ENCODE data around the gene CTNNBIP1.

DNA sequence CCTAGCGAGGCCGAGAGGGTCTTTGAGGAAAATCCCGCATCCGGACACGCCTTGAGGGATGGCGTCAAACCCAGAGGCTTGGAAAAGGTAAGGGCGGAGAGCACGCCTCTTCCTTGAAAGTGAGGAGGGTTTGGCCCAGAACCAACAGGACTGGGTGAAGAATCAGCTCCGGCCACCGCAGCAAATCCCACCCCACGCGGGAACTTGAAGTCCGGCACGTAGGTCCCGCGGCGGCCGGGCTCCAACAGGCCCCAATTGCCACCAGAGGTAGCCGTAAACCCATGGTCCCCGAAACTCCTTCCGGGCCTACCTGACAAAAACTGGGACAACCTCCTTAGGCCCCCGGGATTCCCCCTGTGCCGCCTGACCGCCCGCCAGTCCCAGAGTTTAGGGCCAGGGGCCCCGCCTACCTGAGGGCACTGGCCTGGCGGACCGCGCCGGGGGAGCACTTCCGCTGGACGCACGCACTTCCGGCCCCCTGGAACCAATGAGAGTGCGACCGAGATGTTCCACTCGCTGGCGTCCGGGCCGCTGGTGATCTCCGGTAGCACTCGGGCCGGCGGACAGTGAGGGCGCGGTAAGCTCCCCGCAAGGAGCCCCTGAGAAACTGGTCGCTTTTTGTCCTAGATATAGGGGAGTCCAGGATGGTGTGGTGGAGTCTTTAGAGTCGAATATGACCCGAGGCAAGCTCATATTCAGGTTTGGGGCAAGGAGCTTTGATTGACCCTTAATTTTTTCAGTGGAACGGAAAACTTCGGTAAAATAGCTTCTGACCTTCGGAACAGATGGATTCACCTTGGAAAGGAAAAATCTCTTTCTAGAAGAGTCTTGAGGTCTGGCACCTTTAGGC lies 33.1 kb upstream of the CTNNBIP1 start, which contains the start of the genes LZIC and NMNAT1:
- TF ChIP-seq POLR2AphosphoS5 (IDR thresholded peaks at IDR 0.05): peak; percentile 97 to 98 (median 97)
- TF ChIP-seq, protein P1, sequence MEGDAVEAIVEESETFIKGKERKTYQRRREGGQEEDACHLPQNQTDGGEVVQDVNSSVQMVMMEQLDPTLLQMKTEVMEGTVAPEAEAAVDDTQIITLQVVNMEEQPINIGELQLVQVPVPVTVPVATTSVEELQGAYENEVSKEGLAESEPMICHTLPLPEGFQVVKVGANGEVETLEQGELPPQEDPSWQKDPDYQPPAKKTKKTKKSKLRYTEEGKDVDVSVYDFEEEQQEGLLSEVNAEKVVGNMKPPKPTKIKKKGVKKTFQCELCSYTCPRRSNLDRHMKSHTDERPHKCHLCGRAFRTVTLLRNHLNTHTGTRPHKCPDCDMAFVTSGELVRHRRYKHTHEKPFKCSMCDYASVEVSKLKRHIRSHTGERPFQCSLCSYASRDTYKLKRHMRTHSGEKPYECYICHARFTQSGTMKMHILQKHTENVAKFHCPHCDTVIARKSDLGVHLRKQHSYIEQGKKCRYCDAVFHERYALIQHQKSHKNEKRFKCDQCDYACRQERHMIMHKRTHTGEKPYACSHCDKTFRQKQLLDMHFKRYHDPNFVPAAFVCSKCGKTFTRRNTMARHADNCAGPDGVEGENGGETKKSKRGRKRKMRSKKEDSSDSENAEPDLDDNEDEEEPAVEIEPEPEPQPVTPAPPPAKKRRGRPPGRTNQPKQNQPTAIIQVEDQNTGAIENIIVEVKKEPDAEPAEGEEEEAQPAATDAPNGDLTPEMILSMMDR (IDR thresholded peaks at IDR 0.05 in 8 of 11, conservative IDR thresholded peaks at IDR 0.05 in 3 of 11): peak in 3 of 11 experiments; percentile 16 to 46 (median 44)

Data from spleen (tissue), 7 donors.